Glomerular endothelial cell (primary cell): Measurements from ENCODE around the gene SLC4A11. TPM values are rescaled to one million over a fixed set of nuclear protein-coding genes. Genes with fewer than 3 reads are reported as not detected.

ENCODE experiments used
- DNase-seq: peaks from one replicate; pipeline ENCODE4 v3.0.0-alpha.2; 2011; ENCODE audit warnings: low read depth, low spot score; ENCODE audit errors: extremely low read depth
- total RNA-seq: library from RNA; depleted of rRNA; stranded (reverse); fragments of >200 nt; gene quantifications from 2 replicates; pipeline ENCODE4 v1.2.3, GENCODE V29; 2015

The SLC4A11 gene
- 10.9 and 11.3 TPM in 2 replicates for total RNA-seq

DNA sequence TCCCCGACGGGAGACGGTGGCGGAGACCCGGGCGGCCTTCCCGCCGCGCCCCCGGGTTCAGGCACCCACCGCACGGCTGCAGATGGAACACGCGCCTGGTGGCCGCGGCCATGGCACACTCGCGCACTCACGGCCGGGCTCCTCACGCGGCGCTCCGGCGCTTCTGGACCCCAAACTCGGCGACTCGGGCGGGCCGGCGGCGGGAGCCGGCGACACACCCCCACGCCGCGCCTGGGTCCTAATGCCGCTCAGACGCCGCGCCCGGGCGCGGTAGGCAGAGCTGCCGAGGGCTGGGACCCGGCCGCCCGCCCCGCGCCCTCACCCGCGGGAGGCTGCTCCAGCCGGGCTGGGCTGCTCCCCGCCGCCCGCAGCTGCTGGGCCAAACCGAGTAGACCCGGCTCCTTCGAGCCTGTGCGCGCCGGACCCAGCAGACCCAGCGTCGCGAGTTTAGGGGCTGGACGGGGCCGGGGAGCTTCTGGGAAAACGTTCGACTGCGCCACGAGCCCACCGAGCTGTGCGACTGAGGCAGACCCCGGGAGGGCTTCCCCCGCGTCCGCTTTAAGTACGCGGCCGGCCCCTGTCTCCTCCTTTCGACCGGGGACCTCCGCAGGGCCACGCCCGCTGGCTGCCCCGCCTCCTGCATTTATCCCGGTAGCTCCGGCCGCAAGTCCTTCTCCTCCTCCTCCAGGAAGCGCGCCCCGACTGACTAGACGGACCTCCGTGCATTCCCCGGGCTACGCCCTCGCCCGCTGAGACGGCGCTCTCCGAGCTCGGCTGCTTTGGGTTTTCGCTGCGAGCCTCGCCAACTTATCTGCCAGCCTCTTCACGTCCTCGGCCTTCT is at the start of gene SLC4A11:
SLC4A11 (minus strand) TSS at position 165 of the 841 bp plus-strand sequence; CDS start at position 112, 53 bp downstream.
- no peak for DNase-seq

DNA sequence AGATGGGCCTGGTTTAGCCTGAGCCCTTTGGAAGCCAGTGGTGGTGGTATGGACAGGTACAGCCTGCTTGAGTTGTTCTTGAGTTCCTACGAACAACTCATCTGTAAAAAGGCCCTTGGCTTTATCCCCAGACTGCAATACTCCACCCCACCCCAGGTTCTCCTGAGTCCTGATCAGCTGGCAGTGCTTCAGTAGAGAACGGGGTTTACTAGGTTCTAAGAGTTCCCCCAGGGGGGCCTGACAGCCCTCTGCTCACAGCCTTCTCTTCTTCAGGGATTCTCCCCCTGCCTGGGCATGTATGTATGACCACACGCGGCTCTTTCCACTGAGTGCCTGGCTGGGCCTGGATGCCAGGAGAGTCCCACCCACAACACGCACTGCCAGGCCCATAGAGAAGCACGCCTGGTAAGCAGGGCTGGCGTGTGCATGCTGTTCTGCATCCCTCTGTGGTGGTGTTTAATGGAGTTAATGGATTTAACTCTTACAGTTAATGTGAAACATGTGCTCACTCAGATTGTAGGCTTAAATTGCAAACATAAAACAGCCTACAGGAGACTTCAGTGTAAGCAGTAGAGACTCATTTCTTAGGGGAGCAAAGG is 44.3 kb upstream of the SLC4A11 start:
- no peak for DNase-seq

DNA sequence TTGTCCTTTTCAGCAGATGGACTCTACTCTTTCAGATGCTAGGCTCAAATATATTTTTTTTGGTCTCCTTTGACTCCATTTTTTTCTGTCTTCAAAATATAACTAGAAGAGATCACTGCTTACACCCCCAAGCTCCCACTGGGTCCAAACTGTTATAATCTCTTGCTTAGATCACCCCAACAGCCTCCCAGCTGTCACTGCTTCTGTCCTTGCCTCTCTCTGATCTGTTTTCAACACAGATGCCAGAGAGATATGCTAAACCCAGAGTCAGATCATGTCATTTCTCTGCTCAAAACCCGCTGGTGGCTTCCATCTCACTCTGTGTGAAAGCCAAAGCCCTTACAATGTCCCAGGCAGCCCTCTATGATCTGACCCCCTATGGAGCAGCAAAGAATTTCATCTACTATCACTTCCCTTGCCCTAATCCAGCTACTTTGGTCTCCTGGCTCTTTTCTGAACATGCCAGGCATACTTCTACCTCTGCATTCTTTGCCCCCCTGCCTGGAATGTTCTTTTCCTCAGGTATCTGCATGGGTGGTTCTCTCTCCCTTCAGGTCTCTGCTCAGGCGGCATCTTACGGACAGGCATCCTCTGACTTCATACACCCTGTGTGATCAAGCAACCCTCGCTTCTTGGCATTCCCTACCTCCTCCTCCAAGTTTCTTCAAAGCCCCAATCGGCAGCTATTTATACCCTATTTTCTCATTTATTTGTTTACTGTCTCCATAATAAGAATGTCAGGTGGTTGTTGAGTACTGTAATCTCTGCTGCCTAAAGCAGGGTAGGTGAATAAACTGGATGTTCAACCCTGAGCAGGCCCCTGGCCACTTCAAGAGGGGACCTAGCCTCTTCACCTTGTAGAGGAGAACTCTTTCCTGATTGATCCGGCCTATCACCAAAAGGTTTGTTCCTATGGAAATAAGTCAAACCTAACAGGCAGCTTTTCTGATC is 43.6 kb upstream of the SLC4A11 start:
- no peak for DNase-seq

- DNase-seq = no peak
Observed at GRCh38 chr20:3281437-3281836, 42.4 kb upstream of the SLC4A11 start.

GRCh38 chr20:3279761-3280160 is 40.8 kb upstream of the SLC4A11 start:
- DNase-seq = no peak

GRCh38 chr20:3277686-3278465 is 38.9 kb upstream of the SLC4A11 start:
- DNase-seq = no peak

DNA sequence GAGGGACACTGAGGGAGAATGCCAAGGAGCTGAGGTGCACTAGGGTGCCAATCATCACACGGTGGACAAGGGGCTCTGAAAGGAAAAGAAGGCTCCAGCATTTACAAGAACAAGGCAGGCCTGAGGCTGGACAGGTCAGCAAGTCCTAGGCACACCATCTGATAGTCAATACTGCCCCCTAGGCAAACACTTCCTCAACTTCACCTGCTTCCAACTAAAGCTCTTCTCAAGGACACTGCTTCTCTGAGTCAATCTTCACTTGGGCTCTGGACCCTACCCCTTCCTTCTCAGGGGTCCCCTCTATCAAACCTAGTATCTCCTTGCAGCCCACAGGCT is 37.7 kb upstream of the SLC4A11 start:
- no peak for DNase-seq

DNA sequence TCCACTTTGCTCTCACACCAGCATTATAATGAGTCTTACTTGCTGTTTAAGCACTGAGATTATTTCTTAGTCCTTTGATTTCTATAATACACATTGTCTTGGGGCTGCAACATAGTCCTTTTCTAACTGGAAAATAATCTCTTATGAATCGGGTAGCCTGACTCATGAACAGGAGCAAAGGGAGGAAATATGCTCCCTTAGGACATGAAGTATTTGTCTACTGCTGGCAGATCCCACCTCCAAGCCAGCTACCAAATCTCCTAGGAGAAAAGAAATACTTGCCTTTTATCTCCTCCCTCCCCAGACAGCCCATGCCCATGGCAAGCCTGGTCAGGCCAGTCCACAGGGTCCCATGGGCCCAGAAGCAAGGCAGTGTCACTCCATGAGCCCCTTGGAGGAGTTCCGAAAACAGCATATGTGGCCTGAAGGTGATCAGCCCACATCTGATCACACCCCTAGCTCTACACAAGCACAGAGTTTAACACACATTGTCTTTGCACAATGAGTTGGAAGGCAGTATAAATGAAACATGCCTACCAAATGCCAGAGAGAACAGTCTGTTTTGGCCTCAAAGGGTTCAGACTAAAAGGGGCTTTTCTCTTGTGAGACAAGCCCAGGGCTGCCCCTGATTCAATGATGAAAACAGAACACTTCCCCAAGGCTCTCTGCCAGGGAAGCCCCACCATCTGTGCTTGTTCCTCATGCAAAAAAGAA is 37.1 kb upstream of the SLC4A11 start:
- no peak for DNase-seq

GRCh38 chr20:3275064-3275935 is 36.3 kb upstream of the SLC4A11 start:
- DNase-seq = no peak

DNA sequence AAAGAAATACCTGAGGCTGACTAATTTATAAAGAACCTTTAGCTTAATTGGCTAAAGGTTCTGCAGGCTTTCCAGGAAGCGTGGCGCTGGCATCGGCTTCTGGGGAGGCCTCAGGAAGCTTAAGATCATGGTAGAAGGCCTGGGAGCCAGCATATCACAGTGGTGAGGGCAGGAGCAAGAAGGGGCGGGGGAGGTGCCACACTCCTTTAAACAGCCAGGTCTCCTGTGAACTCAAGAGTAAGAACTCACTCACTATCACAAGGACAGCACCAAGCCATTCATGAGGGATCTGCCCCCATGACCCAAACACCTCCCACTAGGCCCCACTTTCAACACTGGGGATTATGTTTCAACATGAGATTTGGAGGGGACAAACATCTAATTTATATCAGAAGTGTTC is 34.4 kb upstream of the SLC4A11 start:
- no peak for DNase-seq

- DNase-seq = no peak
Observed at GRCh38 chr20:3270051-3270450, 31.1 kb upstream of the SLC4A11 start.

DNA sequence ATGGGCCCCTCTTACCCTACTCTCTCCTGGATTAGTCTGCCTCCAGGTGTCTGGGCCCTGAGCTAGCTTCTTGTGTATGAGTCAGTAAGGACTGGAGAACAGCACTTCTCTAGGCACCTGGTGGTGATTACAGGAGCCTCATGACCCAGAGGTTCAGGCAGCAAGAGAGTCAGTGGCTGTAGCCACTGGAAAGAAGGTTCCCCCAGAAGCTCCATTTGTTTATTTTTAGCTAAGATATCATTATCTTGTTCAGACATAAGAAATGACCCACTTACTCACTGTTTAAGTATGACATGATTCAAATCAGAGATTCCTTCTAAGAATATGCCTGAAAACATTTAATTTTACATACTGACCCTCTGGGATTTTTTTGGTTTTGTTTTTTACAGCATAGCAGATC is 23.6 kb upstream of the SLC4A11 start:
- no peak for DNase-seq

DNA sequence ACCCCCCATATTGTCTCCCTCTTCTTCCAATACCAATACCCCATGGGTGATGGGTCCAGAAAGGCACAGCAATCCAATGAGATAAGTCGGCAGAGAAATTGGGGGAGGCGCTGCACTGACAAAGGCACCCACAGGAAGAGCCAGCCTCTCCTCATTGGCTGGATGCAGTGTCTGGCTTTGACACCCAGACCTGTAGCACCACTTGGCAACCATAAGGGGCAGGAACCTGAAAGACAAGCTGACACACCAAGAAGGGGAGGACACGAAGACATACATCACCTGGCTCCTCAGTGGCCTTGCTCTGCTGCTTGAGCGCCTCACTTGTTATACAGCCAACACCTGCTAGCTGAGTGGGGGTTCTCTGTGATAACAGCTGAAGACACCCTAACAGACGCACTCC is 19.4 kb upstream of the SLC4A11 start:
- no peak for DNase-seq

- no peak for DNase-seq
Observed at GRCh38 chr20:3255728-3256127, 16.7 kb upstream of the SLC4A11 start.

GRCh38 chr20:3251806-3252205 is 12.8 kb upstream of the SLC4A11 start:
- no peak for DNase-seq

DNA sequence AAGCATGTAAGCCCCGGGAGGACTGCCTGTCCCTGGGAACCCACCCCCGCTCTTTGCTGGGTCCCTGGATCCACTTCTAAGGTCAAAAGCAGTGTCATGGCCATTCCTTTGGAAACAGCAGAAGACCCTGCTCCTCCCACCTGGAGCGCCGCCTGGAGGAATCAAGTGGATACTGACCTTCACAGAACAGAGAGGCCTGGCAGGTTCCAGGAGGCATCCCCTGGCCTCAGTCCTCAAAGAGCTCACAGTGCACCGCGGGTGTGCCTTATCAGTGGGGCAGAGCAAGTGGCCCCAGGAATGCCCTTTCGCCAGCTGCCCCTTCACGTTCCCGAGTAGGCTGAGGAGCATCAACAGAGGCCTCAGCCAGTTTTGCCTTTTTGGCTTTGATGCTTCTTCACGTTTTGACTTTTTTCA is 11.1 kb upstream of the SLC4A11 start:
- no peak for DNase-seq

DNA sequence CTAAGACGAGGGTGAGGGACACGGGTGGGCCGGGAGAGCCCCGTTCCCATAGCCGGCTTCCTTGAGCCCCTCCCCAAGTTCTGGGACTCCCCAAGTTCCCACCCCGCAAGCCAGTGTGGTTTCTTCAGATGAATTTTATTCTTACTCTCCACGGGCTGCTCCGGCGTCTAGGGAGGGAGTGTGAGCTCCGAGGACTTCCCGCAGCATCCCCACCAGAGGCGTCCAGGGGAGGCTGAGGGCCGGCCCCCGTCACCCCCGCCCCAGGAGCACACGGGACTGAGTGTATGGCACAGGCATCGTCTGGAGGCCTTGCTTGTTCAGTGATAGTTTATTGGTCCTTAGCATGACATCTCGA is 10.0 kb upstream of the SLC4A11 start:
- no peak for DNase-seq

- no peak for DNase-seq
Observed at GRCh38 chr20:3248167-3248992, 9.4 kb upstream of the SLC4A11 start.
